ENCODE measurements around the gene DEPDC5. TPM values are rescaled to one million over a fixed set of nuclear protein-coding genes. Genes with fewer than 3 reads are reported as not detected.

Gene DEPDC5
- total RNA-seq, 1 donor from 2014 or later: 37.1 TPM

- H2AFZ ChIP-seq (replicated peaks): no peak overlapping the region
- Mint-ChIP-seq H3K9me3 (no peaks in the 10 kb centered on the region), H3K4me1 (peaks cover 8% of the 10 kb centered on the region), H3K27ac (no peak overlapping the region), H3K36me3 (peaks cover 13% of the 10 kb centered on the region), H3K4me3 (no peak overlapping the region), H3K27me3 (ENCODE audit: insufficient read depth, low read depth) (no peaks in the 10 kb centered on the region)
- H3K27ac ChIP-seq: peak overlapping the region; percentile 13
- H3K9me3 ChIP-seq (ENCODE audit: low read depth): no peaks in the 10 kb centered on the region
- H3K36me3 ChIP-seq: no peaks in the 10 kb centered on the region
- H3K4me2 ChIP-seq: no peak overlapping the region
- H3K4me3 ChIP-seq: no peak overlapping the region
- H3F3A ChIP-seq (ENCODE audit: low read depth): peaks cover 4% of the 10 kb centered on the region
- no peaks in the 10 kb centered on the region for H3K27me3 ChIP-seq
- TF ChIP-seq EZH2 (IDR thresholded peaks at IDR 0.05) (no peak), EZH2phosphoT487 (IDR thresholded peaks at IDR 0.05) (no peak), CTCF (IDR thresholded peaks at IDR 0.05) (no peak)
- no peaks in the 10 kb centered on the region for H3K4me1 ChIP-seq
- H4K20me1 ChIP-seq (ENCODE audit: low read depth): peaks cover 92% of the 10 kb centered on the region
- H3K79me2 ChIP-seq (ENCODE audit: low read depth): peaks cover 100% of the 10 kb centered on the region
- no peak overlapping the region for H3K9ac ChIP-seq
- no peak for DNase-seq (ENCODE audit: low spot score)
Observed at GRCh38 chr22:31732089-31732829, 21.6 kb upstream of the DEPDC5 start.

- Histone ChIP-seq H3K4me2 (no peak overlapping the region), H3K79me2 (ENCODE audit: low read depth) (peaks cover 100% of the 10 kb centered on the region), H3F3A (ENCODE audit: low read depth) (peaks cover 6% of the 10 kb centered on the region), H3K4me3 (no peak overlapping the region), H3K27me3 (no peaks in the 10 kb centered on the region), H2AFZ (replicated peaks) (no peak overlapping the region), H3K9ac (no peak overlapping the region), H3K36me3 (no peaks in the 10 kb centered on the region), H4K20me1 (ENCODE audit: low read depth) (peaks cover 93% of the 10 kb centered on the region), H3K4me1 (no peaks in the 10 kb centered on the region), H3K27ac (no peak overlapping the region), H3K9me3 (ENCODE audit: low read depth) (no peaks in the 10 kb centered on the region)
- Mint-ChIP-seq H3K27me3 (ENCODE audit: insufficient read depth, low read depth) (no peaks in the 10 kb centered on the region), H3K36me3 (peaks cover 15% of the 10 kb centered on the region), H3K4me1 (peaks cover 6% of the 10 kb centered on the region), H3K27ac (no peak overlapping the region), H3K9me3 (no peaks in the 10 kb centered on the region), H3K4me3 (no peak overlapping the region)
- no peak for DNase-seq (ENCODE audit: low spot score)
- no peak for TF ChIP-seq CTCF (IDR thresholded peaks at IDR 0.05)
- no peak for TF ChIP-seq EZH2 (IDR thresholded peaks at IDR 0.05)
- TF ChIP-seq EZH2phosphoT487 (IDR thresholded peaks at IDR 0.05): no peak
Observed at GRCh38 chr22:31733580-31734079, 20.2 kb upstream of the DEPDC5 start.

GRCh38 chr22:31734512-31734911 is 19.3 kb upstream of the DEPDC5 start:
- Histone ChIP-seq H4K20me1 (ENCODE audit: low read depth) (peaks cover 94% of the 10 kb centered on the region), H3K79me2 (ENCODE audit: low read depth) (peaks cover 100% of the 10 kb centered on the region), H3K27me3 (no peaks in the 10 kb centered on the region), H3K9me3 (ENCODE audit: low read depth) (no peaks in the 10 kb centered on the region), H3K4me2 (no peak overlapping the region), H3K36me3 (no peaks in the 10 kb centered on the region), H3F3A (ENCODE audit: low read depth) (peaks cover 13% of the 10 kb centered on the region), H3K4me1 (no peaks in the 10 kb centered on the region), H2AFZ (replicated peaks) (no peak overlapping the region), H3K4me3 (no peak overlapping the region), H3K9ac (no peak overlapping the region), H3K27ac (no peak overlapping the region)
- TF ChIP-seq CTCF (IDR thresholded peaks at IDR 0.05): no peak
- no peak for TF ChIP-seq EZH2 (IDR thresholded peaks at IDR 0.05)
- no peak for TF ChIP-seq EZH2phosphoT487 (IDR thresholded peaks at IDR 0.05)
- Mint-ChIP-seq H3K9me3 (no peaks in the 10 kb centered on the region), H3K4me1 (peaks cover 4% of the 10 kb centered on the region), H3K4me3 (no peak overlapping the region), H3K36me3 (peaks cover 14% of the 10 kb centered on the region), H3K27me3 (ENCODE audit: insufficient read depth, low read depth) (no peaks in the 10 kb centered on the region), H3K27ac (no peak overlapping the region)
- DNase-seq (ENCODE audit: low spot score): no peak

All from neural progenitor cell (in vitro differentiated cells).